ENCODE measurements around the gene EML1. TPM values are rescaled to one million over a fixed set of nuclear protein-coding genes. Genes with fewer than 3 reads are reported as not detected.

The EML1 gene
- total RNA-seq, 1 experiment from 2014 or later: 2.5 TPM

- BruUV-seq (replicated peaks): no TSS peak
- TF ChIP-seq, protein P1, sequence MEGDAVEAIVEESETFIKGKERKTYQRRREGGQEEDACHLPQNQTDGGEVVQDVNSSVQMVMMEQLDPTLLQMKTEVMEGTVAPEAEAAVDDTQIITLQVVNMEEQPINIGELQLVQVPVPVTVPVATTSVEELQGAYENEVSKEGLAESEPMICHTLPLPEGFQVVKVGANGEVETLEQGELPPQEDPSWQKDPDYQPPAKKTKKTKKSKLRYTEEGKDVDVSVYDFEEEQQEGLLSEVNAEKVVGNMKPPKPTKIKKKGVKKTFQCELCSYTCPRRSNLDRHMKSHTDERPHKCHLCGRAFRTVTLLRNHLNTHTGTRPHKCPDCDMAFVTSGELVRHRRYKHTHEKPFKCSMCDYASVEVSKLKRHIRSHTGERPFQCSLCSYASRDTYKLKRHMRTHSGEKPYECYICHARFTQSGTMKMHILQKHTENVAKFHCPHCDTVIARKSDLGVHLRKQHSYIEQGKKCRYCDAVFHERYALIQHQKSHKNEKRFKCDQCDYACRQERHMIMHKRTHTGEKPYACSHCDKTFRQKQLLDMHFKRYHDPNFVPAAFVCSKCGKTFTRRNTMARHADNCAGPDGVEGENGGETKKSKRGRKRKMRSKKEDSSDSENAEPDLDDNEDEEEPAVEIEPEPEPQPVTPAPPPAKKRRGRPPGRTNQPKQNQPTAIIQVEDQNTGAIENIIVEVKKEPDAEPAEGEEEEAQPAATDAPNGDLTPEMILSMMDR (IDR thresholded peaks at IDR 0.05; ENCODE audit: unreplicated experiment): no peak
- CTCF ChIA-PET: no interaction called here
Observed at GRCh38 chr14:99908653-99909250, 115.5 kb downstream of the EML1 start.

GRCh38 chr14:99909513-99910064, 116.4 kb downstream of the EML1 start:
- TF ChIP-seq, protein P1 (IDR thresholded peaks at IDR 0.05; ENCODE audit: unreplicated experiment): no peak
- Mint-ChIP-seq H3K27me3 (ENCODE audit: unreplicated experiment) (no peaks in the 10 kb centered on the region), H3K4me3 (ENCODE audit: low read depth, unreplicated experiment) (no peak overlapping the region), H3K9me3 (ENCODE audit: low read depth, unreplicated experiment) (no peaks in the 10 kb centered on the region), H3K36me3 (ENCODE audit: insufficient read depth, unreplicated experiment) (no peaks in the 10 kb centered on the region), H3K4me1 (ENCODE audit: low read depth, unreplicated experiment) (no peaks in the 10 kb centered on the region), H3K27ac (ENCODE audit: unreplicated experiment) (no peak overlapping the region)
- BruUV-seq (replicated peaks): no TSS peak
- no peak for DNase-seq
- CTCF ChIA-PET: no interaction called here
- intact Hi-C loops (cut with micrococcal nuclease; ENCODE audit: unreplicated experiment): no loop called here

More at GRCh38 chr14:99908653-99909250, 115.5 kb downstream of the EML1 start:
- no peaks in the 10 kb centered on the region for H3K36me3 Mint-ChIP-seq (ENCODE audit: insufficient read depth, unreplicated experiment)
- no peaks in the 10 kb centered on the region for H3K27me3 Mint-ChIP-seq (ENCODE audit: unreplicated experiment)
- no peak for DNase-seq
- intact Hi-C loops (cut with micrococcal nuclease; ENCODE audit: unreplicated experiment): no loop called here
- H3K4me1 Mint-ChIP-seq (ENCODE audit: low read depth, unreplicated experiment): no peaks in the 10 kb centered on the region
- no peak overlapping the region for H3K27ac Mint-ChIP-seq (ENCODE audit: unreplicated experiment)
- no peaks in the 10 kb centered on the region for H3K9me3 Mint-ChIP-seq (ENCODE audit: low read depth, unreplicated experiment)
- H3K4me3 Mint-ChIP-seq (ENCODE audit: low read depth, unreplicated experiment): no peak overlapping the region

GRCh38 chr14:99910337-99911309, 117.4 kb downstream of the EML1 start:
- Mint-ChIP-seq H3K36me3 (ENCODE audit: insufficient read depth, unreplicated experiment) (no peaks in the 10 kb centered on the region), H3K4me1 (ENCODE audit: low read depth, unreplicated experiment) (no peaks in the 10 kb centered on the region), H3K27ac (ENCODE audit: unreplicated experiment) (no peak overlapping the region), H3K9me3 (ENCODE audit: low read depth, unreplicated experiment) (no peaks in the 10 kb centered on the region), H3K27me3 (ENCODE audit: unreplicated experiment) (no peaks in the 10 kb centered on the region), H3K4me3 (ENCODE audit: low read depth, unreplicated experiment) (no peak overlapping the region)
- intact Hi-C loops (cut with micrococcal nuclease; ENCODE audit: unreplicated experiment): no loop called here
- BruUV-seq (replicated peaks): no TSS peak
- TF ChIP-seq, protein P1 (IDR thresholded peaks at IDR 0.05; ENCODE audit: unreplicated experiment): no peak
- no peak for DNase-seq
- CTCF ChIA-PET: no interaction called here

DNA sequence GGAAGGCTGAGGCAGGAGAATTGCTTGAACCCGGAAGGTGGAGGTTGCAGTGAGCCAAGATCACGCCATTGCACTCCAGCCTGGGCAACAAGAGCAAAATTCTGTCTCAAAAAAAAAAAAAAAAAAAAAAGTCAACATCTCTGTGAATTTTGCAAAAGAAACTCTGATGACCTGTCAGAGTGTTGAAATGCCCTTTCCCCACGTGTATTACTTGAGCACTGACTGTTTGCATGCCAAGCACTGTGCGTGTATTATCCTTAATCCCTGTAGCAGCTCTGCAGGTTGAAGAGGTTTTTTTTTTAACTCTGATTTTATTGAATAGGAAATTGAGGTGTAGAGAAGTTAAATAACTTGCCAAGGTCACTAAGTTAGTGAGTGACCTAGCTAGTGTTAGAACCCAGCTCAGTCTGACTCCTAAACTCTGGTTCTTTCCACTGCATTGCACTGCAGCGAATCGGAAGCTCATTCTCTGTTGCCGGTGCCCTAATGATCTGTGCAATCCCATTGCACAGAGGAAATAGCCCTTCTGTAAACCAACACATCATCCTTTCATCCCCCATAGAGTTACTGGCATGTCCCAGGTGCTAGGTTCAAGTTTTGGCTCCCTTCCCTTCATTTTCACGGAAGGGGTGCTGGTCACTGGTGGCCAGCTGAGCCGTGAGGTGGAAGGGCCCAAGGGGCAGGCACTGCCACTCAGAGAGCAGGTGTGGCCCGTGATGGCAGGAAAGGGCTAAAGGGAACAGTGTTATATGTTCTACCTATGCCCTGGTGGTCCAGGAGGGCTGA, 122.3 kb downstream of the EML1 start:
- TF ChIP-seq, protein P1 (IDR thresholded peaks at IDR 0.05; ENCODE audit: unreplicated experiment): no peak
- no TSS peak for BruUV-seq (replicated peaks)
- intact Hi-C loops (cut with micrococcal nuclease; ENCODE audit: unreplicated experiment): no loop called here
- DNase-seq: no peak
- Mint-ChIP-seq H3K27me3 (ENCODE audit: unreplicated experiment) (peaks cover 8% of the 10 kb centered on the region), H3K36me3 (ENCODE audit: insufficient read depth, unreplicated experiment) (no peaks in the 10 kb centered on the region), H3K27ac (ENCODE audit: unreplicated experiment) (no peak overlapping the region), H3K4me1 (ENCODE audit: low read depth, unreplicated experiment) (no peaks in the 10 kb centered on the region), H3K4me3 (ENCODE audit: low read depth, unreplicated experiment) (no peak overlapping the region), H3K9me3 (ENCODE audit: low read depth, unreplicated experiment) (no peaks in the 10 kb centered on the region)
- CTCF ChIA-PET: interaction anchor here (0.5 to 1.0 kb wide), 2 partner anchors 11 to 142 kb away, joined by 3 read pairs; no protein-coding TSS in a partner anchor

Data from Calu3 (cell line).